ENCODE data around the gene DNAH8.

Gene DNAH8

GRCh38 chr6:38750968-38751615, 36.0 kb downstream of the DNAH8 start:
- no peak for TF ChIP-seq CTCF (IDR thresholded peaks at IDR 0.05; ENCODE audit: extremely low read depth, missing control alignments)
- DNase-seq (ENCODE audit: low spot score) = no peak

- DNase-seq (ENCODE audit: low spot score) = no peak
- no peak for TF ChIP-seq CTCF (IDR thresholded peaks at IDR 0.05; ENCODE audit: extremely low read depth, missing control alignments)
Observed at GRCh38 chr6:38753707-38754106, 38.6 kb downstream of the DNAH8 start.

GRCh38 chr6:38755207-38755606, 40.1 kb downstream of the DNAH8 start:
- no peak for DNase-seq (ENCODE audit: low spot score)
- TF ChIP-seq CTCF (IDR thresholded peaks at IDR 0.05; ENCODE audit: extremely low read depth, missing control alignments) = no peak

- no peak for TF ChIP-seq CTCF (IDR thresholded peaks at IDR 0.05; ENCODE audit: extremely low read depth, missing control alignments)
- DNase-seq (ENCODE audit: low spot score) = no peak
Observed at GRCh38 chr6:38755874-38756273, 40.8 kb downstream of the DNAH8 start.

- no peak for DNase-seq (ENCODE audit: low spot score)
- TF ChIP-seq CTCF (IDR thresholded peaks at IDR 0.05; ENCODE audit: extremely low read depth, missing control alignments) = no peak
Observed at GRCh38 chr6:38760097-38760496, 45.0 kb downstream of the DNAH8 start.

- DNase-seq (ENCODE audit: low spot score) = no peak
- TF ChIP-seq CTCF (IDR thresholded peaks at IDR 0.05; ENCODE audit: extremely low read depth, missing control alignments) = no peak
Observed at GRCh38 chr6:38762848-38763247, 47.7 kb downstream of the DNAH8 start.

GRCh38 chr6:38767560-38767959, 52.4 kb downstream of the DNAH8 start:
- TF ChIP-seq CTCF (IDR thresholded peaks at IDR 0.05; ENCODE audit: extremely low read depth, missing control alignments) = no peak
- DNase-seq (ENCODE audit: low spot score) = no peak
